OCI-LY7 (cell line): ENCODE data around the gene BCL2L13. TPM values are rescaled to one million over a fixed set of nuclear protein-coding genes. Genes with fewer than 3 reads are reported as not detected.

Experiments
- BruUV-seq: library from RNA; stranded (reverse); fragments of 400-500 nt; replicated peaks from 2 replicates; lab custom pipeline; 2021; lab: Mats Ljungman, UMichigan
- CTCF ChIA-PET: fragments of 300-600 bp; sonication (Branson Sonifier 250); formaldehyde crosslinking; loops from one replicate; lab custom pipeline; 2022; ENCODE audit warnings: antibody characterized with exemption; ENCODE audit not compliant: unreplicated experiment; lab: Charles Lee
- POLR2A ChIA-PET: fragments of 300-600 bp; sonication (Branson Sonifier 250); formaldehyde crosslinking; loops from one replicate; lab custom pipeline; 2022; ENCODE audit warnings: antibody characterized with exemption; lab: Charles Lee
- DNase-seq: peaks from one replicate; pipeline ENCODE4 v3.0.0-alpha.2; 2015; ENCODE audit warnings: low spot score
- H2AFZ ChIP-seq: fragments of 200-600 bp; sonication (generic), shearing (Covaris generic); 2 replicates; pipeline ENCODE4 v1.6.1; 2014; ENCODE audit warnings: mild to moderate bottlenecking, antibody characterized with exemption, low read length, moderate library complexity
- H3K27ac ChIP-seq: fragments of 200-600 bp; sonication (generic); 2 replicates; pipeline ENCODE4 v1.5.1; 2014; ENCODE audit warnings: mixed run types, low read depth, mild to moderate bottlenecking, moderate library complexity, low read length, inconsistent platforms; ENCODE audit not compliant: poor library complexity, severe bottlenecking
- H3K36me3 ChIP-seq: fragments of 200-600 bp; sonication (generic); 2 replicates; pipeline ENCODE4 v1.6.1; 2014; ENCODE audit warnings: mild to moderate bottlenecking, antibody characterized with exemption, low read length, moderate library complexity, mixed read lengths; ENCODE audit not compliant: insufficient read depth
- H3K4me1 ChIP-seq: fragments of 200-600 bp; sonication (generic); 2 replicates; pipeline ENCODE4 v1.5.1; 2014; ENCODE audit warnings: mild to moderate bottlenecking, low read length; ENCODE audit not compliant: insufficient read depth, poor library complexity, severe bottlenecking
- H3K4me2 ChIP-seq: fragments of 200-600 bp; sonication (generic); 2 replicates; pipeline ENCODE4 v1.6.1; 2014; ENCODE audit warnings: mild to moderate bottlenecking, low read length
- H3K4me3 ChIP-seq: fragments of 200-600 bp; sonication (generic); 2 replicates; pipeline ENCODE4 v1.5.1; 2014; ENCODE audit warnings: mild to moderate bottlenecking, low read depth, low read length; ENCODE audit not compliant: poor library complexity, severe bottlenecking
- H3K79me2 ChIP-seq: fragments of 200-600 bp; sonication (generic); 2 replicates; pipeline ENCODE4 v1.6.1; 2016; ENCODE audit warnings: low read depth, mild to moderate bottlenecking, low read length, moderate library complexity, mixed read lengths; ENCODE audit not compliant: insufficient read depth
- H3K9me2 ChIP-seq: fragments of 200-600 bp; sonication (generic); 2 replicates; pipeline ENCODE4 v1.6.1; 2016; ENCODE audit warnings: mild to moderate bottlenecking, low read length, mixed read lengths; ENCODE audit not compliant: insufficient read depth
- H3K9me3 ChIP-seq: fragments of 200-600 bp; sonication (generic); 2 replicates; pipeline ENCODE4 v1.6.1; 2014; ENCODE audit warnings: mild to moderate bottlenecking, mixed run types, low read length, mixed read lengths
- H4K20me1 ChIP-seq: fragments of 200-600 bp; sonication (generic); 2 replicates; pipeline ENCODE4 v1.6.1; 2014; ENCODE audit warnings: mild to moderate bottlenecking, antibody characterized with exemption, low read length, moderate library complexity, mixed read lengths; ENCODE audit not compliant: insufficient read depth
- EZH2phosphoT487 ChIP-seq: fragments of 200-600 bp; sonication (generic); IDR thresholded peaks from 2 replicates; pipeline ENCODE4 v1.6.1; 2018; ENCODE audit warnings: low read depth, borderline replicate concordance, mild to moderate bottlenecking, mixed run types, antibody characterized with exemption, low read length, moderate library complexity, mixed read lengths
- intact Hi-C: fragments of 100-400 bp; cut with micrococcal nuclease; formaldehyde crosslinking; loops from one replicate; pipeline ENCODE4 v1.10.0; 2022; ENCODE audit not compliant: unreplicated experiment
- total RNA-seq, 2 experiments: library from RNA; depleted of rRNA in 1 of 2; stranded (reverse); fragments of >200 nt in 1 of 2; shearing (Covaris generic) in 1 of 2; gene quantifications; 2 replicates each; pipeline ENCODE4 v1.2.3, GENCODE V29; 2014 to 2022
- TF ChIP-seq, protein P1 (sequence below): fragments of 200-600 bp; sonication (generic); conservative IDR thresholded peaks from 2 replicates; pipeline ENCODE4 v1.5.1; 2014; ENCODE audit warnings: mild to moderate bottlenecking, antibody characterized with exemption, low read length, moderate library complexity, mixed read lengths

The BCL2L13 gene
- total RNA-seq, 2 experiments from 2014 or later, result 25.2 to 38.3 TPM

DNA sequence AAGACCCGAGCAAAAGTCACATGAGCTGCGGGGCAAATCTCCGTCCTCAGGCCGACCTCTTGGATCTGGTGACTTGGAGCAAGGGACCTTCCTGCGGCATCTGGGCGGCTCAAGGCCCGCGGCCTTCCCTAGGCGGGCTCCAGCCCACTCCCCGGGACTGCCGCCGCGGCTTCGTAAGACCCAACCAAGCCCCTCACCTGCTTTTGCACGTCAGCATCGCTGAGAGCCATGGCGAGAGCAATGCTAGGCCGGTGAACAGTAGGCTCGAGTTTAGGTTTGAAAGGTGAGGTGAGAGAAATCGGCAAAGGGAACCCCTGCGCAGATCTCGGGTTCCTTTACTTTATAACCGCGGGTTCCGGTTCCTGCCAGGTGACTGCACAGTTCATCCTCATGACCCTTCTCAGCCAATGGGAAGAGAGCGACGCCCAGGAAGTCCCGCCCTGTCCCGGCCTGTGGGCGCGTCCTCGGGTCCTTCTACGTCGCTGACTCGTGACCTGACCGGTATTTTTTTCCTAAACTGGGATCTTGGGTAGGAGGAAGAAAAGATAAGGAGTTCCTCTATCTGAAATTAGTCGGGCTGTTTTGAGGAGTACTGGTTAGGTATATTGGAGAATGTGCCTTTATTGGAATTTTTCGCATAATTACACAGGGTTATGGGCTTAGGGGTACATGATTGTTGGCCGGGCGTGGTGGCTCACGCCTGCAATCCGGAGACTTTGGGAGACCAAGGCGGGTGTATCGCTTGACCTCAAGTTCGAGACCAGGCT lies 10.0 kb upstream of the BCL2L13 start, which contains the start of gene ATP6V1E1:
Gene ATP6V1E1, minus strand, starts transcription at position 344 of the 767 bp plus-strand sequence. Its CDS starts 114 bp downstream, at position 230.
- H3K9me3 ChIP-seq, result no peaks in the 10 kb centered on the region
- H2AFZ ChIP-seq, result peak within 1 kb of the TSS; percentile 83
- ChIA-PET POLR2A (no interaction called here), CTCF (no interaction called here)
- H4K20me1 ChIP-seq, result no peaks in the 10 kb centered on the region; the same call in 1 of the 2 replicates
- H3K36me3 ChIP-seq, result peaks cover 25% of the 10 kb centered on the region
- peak within 1 kb of the TSS; percentile 57 for H3K27ac ChIP-seq
- DNase-seq, result peak; percentile 95
- BruUV-seq, result no TSS peak
- H3K9me2 ChIP-seq, result no peaks in the 10 kb centered on the region
- intact Hi-C loops, result loop anchor here (2.0 kb wide), 1 partner anchor 34 kb away; no protein-coding TSS in a partner anchor
- H3K4me3 ChIP-seq, result peak within 1 kb of the TSS; percentile 98
- H3K4me2 ChIP-seq, result peak within 1 kb of the TSS; percentile 92
- H3K4me1 ChIP-seq, result peaks cover 16% of the 10 kb centered on the region
- H3K79me2 ChIP-seq, result peaks cover 53% of the 10 kb centered on the region
- TF ChIP-seq, protein P1, sequence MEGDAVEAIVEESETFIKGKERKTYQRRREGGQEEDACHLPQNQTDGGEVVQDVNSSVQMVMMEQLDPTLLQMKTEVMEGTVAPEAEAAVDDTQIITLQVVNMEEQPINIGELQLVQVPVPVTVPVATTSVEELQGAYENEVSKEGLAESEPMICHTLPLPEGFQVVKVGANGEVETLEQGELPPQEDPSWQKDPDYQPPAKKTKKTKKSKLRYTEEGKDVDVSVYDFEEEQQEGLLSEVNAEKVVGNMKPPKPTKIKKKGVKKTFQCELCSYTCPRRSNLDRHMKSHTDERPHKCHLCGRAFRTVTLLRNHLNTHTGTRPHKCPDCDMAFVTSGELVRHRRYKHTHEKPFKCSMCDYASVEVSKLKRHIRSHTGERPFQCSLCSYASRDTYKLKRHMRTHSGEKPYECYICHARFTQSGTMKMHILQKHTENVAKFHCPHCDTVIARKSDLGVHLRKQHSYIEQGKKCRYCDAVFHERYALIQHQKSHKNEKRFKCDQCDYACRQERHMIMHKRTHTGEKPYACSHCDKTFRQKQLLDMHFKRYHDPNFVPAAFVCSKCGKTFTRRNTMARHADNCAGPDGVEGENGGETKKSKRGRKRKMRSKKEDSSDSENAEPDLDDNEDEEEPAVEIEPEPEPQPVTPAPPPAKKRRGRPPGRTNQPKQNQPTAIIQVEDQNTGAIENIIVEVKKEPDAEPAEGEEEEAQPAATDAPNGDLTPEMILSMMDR, result no peak
- no peak for TF ChIP-seq EZH2phosphoT487

DNA sequence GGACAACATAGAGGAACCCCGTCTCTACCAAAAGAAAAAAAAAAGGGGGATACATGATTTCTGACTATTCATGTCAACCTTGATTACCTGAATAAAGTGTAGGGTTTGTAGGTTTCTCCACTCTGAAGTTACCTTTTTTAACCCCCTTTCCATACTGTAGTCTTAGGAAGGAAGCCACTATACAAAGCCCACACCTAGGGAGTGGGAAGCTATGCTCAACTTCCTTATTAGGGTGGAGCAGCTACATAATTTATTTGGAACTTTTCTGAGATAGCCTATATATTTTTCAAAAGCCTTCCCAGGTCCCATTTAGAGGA lies 9.4 kb upstream of the BCL2L13 start:
- Histone ChIP-seq H4K20me1 (no peaks in the 10 kb centered on the region; the same call in 1 of the 2 replicates), H3K79me2 (peaks cover 48% of the 10 kb centered on the region), H3K36me3 (peaks cover 19% of the 10 kb centered on the region; the same call in 1 of the 2 replicates), H3K4me3 (peak overlapping the region; percentile 98), H3K27ac (peak overlapping the region; percentile 37), H3K4me1 (peaks cover 16% of the 10 kb centered on the region), H3K4me2 (peak overlapping the region; percentile 92), H3K9me3 (no peaks in the 10 kb centered on the region), H3K9me2 (no peaks in the 10 kb centered on the region), H2AFZ (peak overlapping the region; percentile 83)
- intact Hi-C loops, result loop anchor here (2.0 kb wide), 1 partner anchor 34 kb away; no protein-coding TSS in a partner anchor
- DNase-seq, result no peak
- CTCF ChIA-PET, result no interaction called here
- TSS peak; percentile 94 for BruUV-seq
- TF ChIP-seq, protein P1, result no peak
- no peak for TF ChIP-seq EZH2phosphoT487
- POLR2A ChIA-PET, result interaction anchor here (1.0 kb wide), 1 partner anchor 10 kb away, joined by 3 read pairs; no protein-coding TSS in a partner anchor
